A549 (cell line): ENCODE data around the gene ADAMTS16.

Experiments used
- BHLHE40 ChIP-seq: IDR thresholded peaks from 2 replicates; pipeline ENCODE4 v1.6.1; 2012; ENCODE audit warnings: low read depth, low read length, inconsistent platforms
- CBX8 ChIP-seq: fragments of 200-600 bp; sonication (generic); IDR thresholded peaks from 2 replicates; pipeline ENCODE4 v1.6.1; 2016
- CEBPB ChIP-seq, 2 experiments: fragments of >200 bp in 1 of 2; sonication (Bioruptor Twin) in 1 of 2; formaldehyde crosslinking in 1 of 2; IDR thresholded peaks; 2 replicates each; pipeline ENCODE4 v1.6.1; 2012 to 2016
- MAZ ChIP-seq: fragments of 150-350 bp; IDR thresholded peaks from 2 replicates; pipeline ENCODE4 v1.6.1; 2014; ENCODE audit warnings: antibody characterized with exemption, low read depth, low read length, borderline replicate concordance
- MYC ChIP-seq: IDR thresholded peaks from 2 replicates; pipeline ENCODE4 v1.6.1; 2012; ENCODE audit warnings: mild to moderate bottlenecking, inconsistent platforms, low read length, improper control_type of control experiment, borderline replicate concordance
- POLR2A ChIP-seq: IDR thresholded peaks from 2 replicates; pipeline ENCODE4 v1.6.1; 2012; ENCODE audit warnings: mild to moderate bottlenecking, low read length
- RFX5 ChIP-seq: fragments of 450-650 bp; IDR thresholded peaks from 2 replicates; pipeline ENCODE4 v1.7.1; 2014; ENCODE audit warnings: antibody characterized with exemption, mild to moderate bottlenecking, moderate library complexity
- ZSCAN20 ChIP-seq: fragments of 250-450 bp; sonication (Bioruptor Pico); IDR thresholded peaks from 2 replicates; pipeline ENCODE4 v1.8.0; 2022; ENCODE audit warnings: mild to moderate bottlenecking, moderate library complexity
- TF ChIP-seq, protein P1 (sequence below): fragments of >200 bp; sonication (Bioruptor Twin); formaldehyde crosslinking; IDR thresholded peaks from 3 replicates; pipeline ENCODE4 v1.5.1; 2016
- TF ChIP-seq, protein P2 (sequence below): fragments of 150-350 bp; IDR thresholded peaks from 2 replicates; pipeline ENCODE4 v1.6.1; 2014; ENCODE audit warnings: low read depth, mild to moderate bottlenecking, low read length
- TF ChIP-seq, protein P3 (sequence below): fragments of 200-600 bp; sonication (generic); IDR thresholded peaks from 2 replicates; pipeline ENCODE4 v1.6.1; 2016; ENCODE audit warnings: antibody characterized with exemption, mild to moderate bottlenecking, moderate library complexity

DNA sequence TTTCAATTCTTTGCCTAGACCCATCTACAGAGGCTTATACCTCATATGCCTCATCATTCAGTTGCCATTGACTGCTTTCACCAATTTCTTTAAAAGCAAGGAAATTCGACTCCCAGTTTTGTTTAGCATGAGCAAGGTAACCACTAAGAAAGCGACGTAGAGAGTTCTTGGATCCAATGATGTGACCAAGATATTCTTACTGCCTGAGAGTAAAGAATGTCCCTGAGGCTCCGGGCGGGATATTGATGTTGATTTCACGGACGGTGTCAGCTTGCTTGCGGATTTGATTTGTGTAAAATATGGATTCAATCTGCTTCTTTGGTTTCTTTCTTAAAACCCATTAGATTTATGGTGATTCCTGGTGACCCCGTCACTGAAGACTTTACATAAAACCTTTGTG, 147.3 kb downstream of the ADAMTS16 start:
- TF ChIP-seq POLR2A (no peak), BHLHE40 (no peak), MAZ (no peak), MYC (no peak), CBX8 (no peak), ZSCAN20 (CRISPR knock-in tag) (no peak), RFX5 (no peak), CEBPB (IDR thresholded peaks at IDR 0.05) (no peak)
- TF ChIP-seq, protein P1, sequence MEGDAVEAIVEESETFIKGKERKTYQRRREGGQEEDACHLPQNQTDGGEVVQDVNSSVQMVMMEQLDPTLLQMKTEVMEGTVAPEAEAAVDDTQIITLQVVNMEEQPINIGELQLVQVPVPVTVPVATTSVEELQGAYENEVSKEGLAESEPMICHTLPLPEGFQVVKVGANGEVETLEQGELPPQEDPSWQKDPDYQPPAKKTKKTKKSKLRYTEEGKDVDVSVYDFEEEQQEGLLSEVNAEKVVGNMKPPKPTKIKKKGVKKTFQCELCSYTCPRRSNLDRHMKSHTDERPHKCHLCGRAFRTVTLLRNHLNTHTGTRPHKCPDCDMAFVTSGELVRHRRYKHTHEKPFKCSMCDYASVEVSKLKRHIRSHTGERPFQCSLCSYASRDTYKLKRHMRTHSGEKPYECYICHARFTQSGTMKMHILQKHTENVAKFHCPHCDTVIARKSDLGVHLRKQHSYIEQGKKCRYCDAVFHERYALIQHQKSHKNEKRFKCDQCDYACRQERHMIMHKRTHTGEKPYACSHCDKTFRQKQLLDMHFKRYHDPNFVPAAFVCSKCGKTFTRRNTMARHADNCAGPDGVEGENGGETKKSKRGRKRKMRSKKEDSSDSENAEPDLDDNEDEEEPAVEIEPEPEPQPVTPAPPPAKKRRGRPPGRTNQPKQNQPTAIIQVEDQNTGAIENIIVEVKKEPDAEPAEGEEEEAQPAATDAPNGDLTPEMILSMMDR, result no peak
- TF ChIP-seq, protein P2, sequence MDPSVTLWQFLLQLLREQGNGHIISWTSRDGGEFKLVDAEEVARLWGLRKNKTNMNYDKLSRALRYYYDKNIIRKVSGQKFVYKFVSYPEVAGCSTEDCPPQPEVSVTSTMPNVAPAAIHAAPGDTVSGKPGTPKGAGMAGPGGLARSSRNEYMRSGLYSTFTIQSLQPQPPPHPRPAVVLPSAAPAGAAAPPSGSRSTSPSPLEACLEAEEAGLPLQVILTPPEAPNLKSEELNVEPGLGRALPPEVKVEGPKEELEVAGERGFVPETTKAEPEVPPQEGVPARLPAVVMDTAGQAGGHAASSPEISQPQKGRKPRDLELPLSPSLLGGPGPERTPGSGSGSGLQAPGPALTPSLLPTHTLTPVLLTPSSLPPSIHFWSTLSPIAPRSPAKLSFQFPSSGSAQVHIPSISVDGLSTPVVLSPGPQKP, result no peak
- TF ChIP-seq, protein P3, sequence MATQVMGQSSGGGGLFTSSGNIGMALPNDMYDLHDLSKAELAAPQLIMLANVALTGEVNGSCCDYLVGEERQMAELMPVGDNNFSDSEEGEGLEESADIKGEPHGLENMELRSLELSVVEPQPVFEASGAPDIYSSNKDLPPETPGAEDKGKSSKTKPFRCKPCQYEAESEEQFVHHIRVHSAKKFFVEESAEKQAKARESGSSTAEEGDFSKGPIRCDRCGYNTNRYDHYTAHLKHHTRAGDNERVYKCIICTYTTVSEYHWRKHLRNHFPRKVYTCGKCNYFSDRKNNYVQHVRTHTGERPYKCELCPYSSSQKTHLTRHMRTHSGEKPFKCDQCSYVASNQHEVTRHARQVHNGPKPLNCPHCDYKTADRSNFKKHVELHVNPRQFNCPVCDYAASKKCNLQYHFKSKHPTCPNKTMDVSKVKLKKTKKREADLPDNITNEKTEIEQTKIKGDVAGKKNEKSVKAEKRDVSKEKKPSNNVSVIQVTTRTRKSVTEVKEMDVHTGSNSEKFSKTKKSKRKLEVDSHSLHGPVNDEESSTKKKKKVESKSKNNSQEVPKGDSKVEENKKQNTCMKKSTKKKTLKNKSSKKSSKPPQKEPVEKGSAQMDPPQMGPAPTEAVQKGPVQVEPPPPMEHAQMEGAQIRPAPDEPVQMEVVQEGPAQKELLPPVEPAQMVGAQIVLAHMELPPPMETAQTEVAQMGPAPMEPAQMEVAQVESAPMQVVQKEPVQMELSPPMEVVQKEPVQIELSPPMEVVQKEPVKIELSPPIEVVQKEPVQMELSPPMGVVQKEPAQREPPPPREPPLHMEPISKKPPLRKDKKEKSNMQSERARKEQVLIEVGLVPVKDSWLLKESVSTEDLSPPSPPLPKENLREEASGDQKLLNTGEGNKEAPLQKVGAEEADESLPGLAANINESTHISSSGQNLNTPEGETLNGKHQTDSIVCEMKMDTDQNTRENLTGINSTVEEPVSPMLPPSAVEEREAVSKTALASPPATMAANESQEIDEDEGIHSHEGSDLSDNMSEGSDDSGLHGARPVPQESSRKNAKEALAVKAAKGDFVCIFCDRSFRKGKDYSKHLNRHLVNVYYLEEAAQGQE, result no peak
